ENCODE data around the gene DELE1.

DELE1 gene

DNA sequence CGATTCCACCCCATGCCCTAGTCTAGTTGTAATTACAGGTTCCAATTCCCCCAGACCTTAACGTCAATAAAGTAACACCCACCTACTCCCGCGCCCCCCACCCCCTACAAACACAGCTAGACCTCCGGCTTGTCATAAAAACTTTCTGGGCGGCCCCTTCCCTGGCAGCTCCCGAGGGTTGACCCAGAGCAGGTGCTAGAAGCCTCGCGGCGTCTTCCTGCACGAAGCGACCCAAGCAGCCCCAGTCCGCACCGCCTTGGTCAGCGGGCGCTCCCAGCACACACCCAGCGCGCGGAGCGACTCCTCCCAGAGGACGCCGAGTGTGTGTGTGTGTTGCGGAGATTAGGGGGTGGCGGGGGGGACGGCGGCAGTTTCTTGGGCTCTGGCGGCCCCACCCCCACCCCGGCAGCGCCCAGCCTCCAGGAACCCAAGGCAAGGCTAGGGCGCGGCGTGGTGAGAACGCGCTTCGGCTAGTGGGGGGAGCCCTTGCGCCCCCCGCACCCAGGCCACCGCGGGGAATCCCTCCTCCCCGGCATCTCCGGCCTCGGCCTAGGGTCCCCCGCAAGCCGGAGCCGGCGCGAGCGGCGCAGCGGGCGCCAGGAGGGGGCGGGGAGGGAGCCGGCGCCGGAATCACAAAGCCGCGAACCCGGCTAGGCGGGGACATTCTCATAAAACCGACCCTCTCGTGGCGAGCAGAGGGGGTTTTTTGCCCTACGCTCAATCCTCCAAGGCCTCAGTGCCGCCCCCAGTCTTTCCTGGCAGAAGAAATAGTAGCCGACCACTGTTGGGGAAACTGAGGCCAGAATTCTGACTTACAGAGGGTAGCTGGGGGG lies 47.7 kb upstream of the DELE1 start:
- peaks cover 3% of the 10 kb centered on the region; the same call in 1 of the 2 replicates for H3K27me3 ChIP-seq (replicated peaks; ENCODE audit: control insufficient read depth, insufficient read depth, low read length)
- no peak for DNase-seq (ENCODE audit: extremely low read depth, insufficient read length)
- no peaks in the 10 kb centered on the region for H3K36me3 ChIP-seq (ENCODE audit: control insufficient read depth, insufficient read depth, low read length)
- TF ChIP-seq CTCF (IDR thresholded peaks at IDR 0.05; ENCODE audit: insufficient read depth, low read length, poor library complexity, severe bottlenecking): no peak
- H3K4me3 ChIP-seq (replicated peaks; ENCODE audit: low read depth, low read length): no peak overlapping the region

GRCh38 chr5:141876628-141877355 lies 46.9 kb upstream of the DELE1 start:
- H3K4me3 ChIP-seq (replicated peaks; ENCODE audit: low read depth, low read length): no peak overlapping the region
- H3K27me3 ChIP-seq (replicated peaks; ENCODE audit: control insufficient read depth, insufficient read depth, low read length): peaks cover 3% of the 10 kb centered on the region; the same call in 1 of the 2 replicates
- no peaks in the 10 kb centered on the region for H3K36me3 ChIP-seq (ENCODE audit: control insufficient read depth, insufficient read depth, low read length)
- no peak for DNase-seq (ENCODE audit: extremely low read depth, insufficient read length)
- TF ChIP-seq CTCF (IDR thresholded peaks at IDR 0.05; ENCODE audit: insufficient read depth, low read length, poor library complexity, severe bottlenecking): no peak

DNA sequence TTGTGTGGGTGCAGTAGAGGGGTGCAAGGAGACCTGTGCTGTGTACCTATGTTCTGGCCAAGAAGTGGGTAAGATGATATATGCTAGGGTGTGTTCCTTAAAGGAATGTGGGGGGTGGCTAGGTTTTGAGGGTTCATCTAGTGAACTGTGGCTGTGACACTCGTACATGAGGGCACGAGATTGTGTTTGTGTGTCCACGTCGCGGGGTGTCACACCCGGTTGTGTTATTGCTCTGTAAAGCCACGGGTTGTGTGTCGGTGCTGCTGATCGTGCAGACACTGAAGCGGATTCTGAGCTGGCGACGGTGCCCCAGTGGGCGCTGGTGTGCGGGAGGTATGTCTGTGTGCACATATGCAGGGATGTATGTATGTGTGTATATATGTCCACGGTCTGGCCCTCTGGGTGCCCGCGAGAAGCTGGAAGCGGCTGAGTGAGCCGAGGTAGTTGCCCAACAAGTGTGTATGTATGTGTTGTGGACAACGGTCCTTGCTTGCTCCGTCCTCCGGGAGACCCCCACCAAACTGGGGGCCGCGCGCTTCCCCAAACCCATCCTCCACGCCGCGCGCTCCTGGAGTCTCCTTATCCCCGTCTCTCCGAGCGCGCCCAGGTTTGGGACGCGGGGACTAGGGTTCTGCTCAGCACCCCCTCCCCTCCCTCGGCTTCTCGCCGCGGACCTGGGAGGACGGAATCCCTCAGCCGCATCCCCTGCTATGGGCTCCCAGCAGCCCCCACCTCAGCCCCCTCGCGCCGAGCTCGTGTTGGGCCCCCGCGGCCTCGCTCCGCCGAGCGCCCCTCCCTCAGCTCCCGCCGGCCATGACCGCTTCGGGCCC lies 46.1 kb upstream of the DELE1 start:
- H3K36me3 ChIP-seq (ENCODE audit: control insufficient read depth, insufficient read depth, low read length): no peaks in the 10 kb centered on the region
- H3K4me3 ChIP-seq (replicated peaks; ENCODE audit: low read depth, low read length): no peak overlapping the region; the same call in 1 of the 2 replicates
- DNase-seq (ENCODE audit: extremely low read depth, insufficient read length): no peak
- no peak for TF ChIP-seq CTCF (IDR thresholded peaks at IDR 0.05; ENCODE audit: insufficient read depth, low read length, poor library complexity, severe bottlenecking)
- H3K27me3 ChIP-seq (replicated peaks; ENCODE audit: control insufficient read depth, insufficient read depth, low read length): peaks cover 3% of the 10 kb centered on the region; the same call in 1 of the 2 replicates

GRCh38 chr5:141878186-141878710 lies 45.4 kb upstream of the DELE1 start, which contains the start of gene PCDH1:
Gene PCDH1, minus strand, starts transcription at chr5:141878410. Its CDS starts 148 bp downstream, at chr5:141878262.
- Histone ChIP-seq H3K27me3 (replicated peaks; ENCODE audit: control insufficient read depth, insufficient read depth, low read length) (peaks cover 3% of the 10 kb centered on the region; the same call in 1 of the 2 replicates), H3K4me3 (replicated peaks; ENCODE audit: low read depth, low read length) (peak within 1 kb of the TSS; percentile 32), H3K36me3 (ENCODE audit: control insufficient read depth, insufficient read depth, low read length) (no peaks in the 10 kb centered on the region)
- DNase-seq (ENCODE audit: extremely low read depth, insufficient read length): no peak
- no peak for TF ChIP-seq CTCF (IDR thresholded peaks at IDR 0.05; ENCODE audit: insufficient read depth, low read length, poor library complexity, severe bottlenecking)

- TF ChIP-seq CTCF (IDR thresholded peaks at IDR 0.05; ENCODE audit: insufficient read depth, low read length, poor library complexity, severe bottlenecking): peak; percentile 98
- peak; percentile 64 for DNase-seq (ENCODE audit: extremely low read depth, insufficient read length)
- Histone ChIP-seq H3K36me3 (ENCODE audit: control insufficient read depth, insufficient read depth, low read length) (no peaks in the 10 kb centered on the region), H3K27me3 (replicated peaks; ENCODE audit: control insufficient read depth, insufficient read depth, low read length) (peaks cover 3% of the 10 kb centered on the region; the same call in 1 of the 2 replicates), H3K4me3 (replicated peaks; ENCODE audit: low read depth, low read length) (peak overlapping the region; percentile 32)
These were observed 44.8 kb upstream of the DELE1 start for GRCh38 chr5:141878711-141879425.

All from GM06990 (cell line).